H9 (cell line): ENCODE results near the gene DCLRE1B. TPM values are rescaled to one million over a fixed set of nuclear protein-coding genes. Genes with fewer than 3 reads are reported as not detected.

Experiments
- DNase-seq: peaks from one replicate; pipeline ENCODE4 v3.0.0-alpha.2; 2017
- H2AFZ ChIP-seq: one replicate; pipeline ENCODE4 v1.6.1; 2013; ENCODE audit warnings: mild to moderate bottlenecking, low read length, control low read depth, moderate library complexity
- H2AK5ac ChIP-seq: 2 replicates; pipeline ENCODE4 v1.6.1; 2013; ENCODE audit warnings: low read length, control low read depth, mixed read lengths; ENCODE audit not compliant: insufficient read length
- H2BK120ac ChIP-seq: one replicate; pipeline ENCODE4 v1.6.1; 2013; ENCODE audit warnings: low read depth, mild to moderate bottlenecking, low read length, control low read depth, inconsistent platforms; ENCODE audit not compliant: poor library complexity, severe bottlenecking
- H2BK12ac ChIP-seq: 2 replicates; pipeline ENCODE4 v1.6.1; 2013; ENCODE audit warnings: low read length, control low read depth, mixed read lengths, low read depth; ENCODE audit not compliant: insufficient read length
- H2BK15ac ChIP-seq: 2 replicates; pipeline ENCODE4 v1.6.1; 2013; ENCODE audit warnings: low read depth, low read length, control low read depth
- H2BK20ac ChIP-seq: one replicate; pipeline ENCODE4 v1.6.1; 2013; ENCODE audit warnings: low read depth, mild to moderate bottlenecking, low read length, control low read depth, inconsistent platforms; ENCODE audit not compliant: poor library complexity, severe bottlenecking
- H2BK5ac ChIP-seq: 2 replicates; pipeline ENCODE4 v1.6.1; 2013; ENCODE audit warnings: low read length, control low read depth, mixed read lengths; ENCODE audit not compliant: insufficient read length
- H3K14ac ChIP-seq: 2 replicates; pipeline ENCODE4 v1.6.1; 2013; ENCODE audit warnings: low read length, control low read depth; ENCODE audit not compliant: insufficient read depth
- H3K18ac ChIP-seq: 2 replicates; pipeline ENCODE4 v1.6.1; 2013; ENCODE audit warnings: low read depth, mild to moderate bottlenecking, mixed read lengths, low read length, control low read depth; ENCODE audit not compliant: insufficient read length
- H3K23ac ChIP-seq: 2 replicates; pipeline ENCODE4 v1.6.1; 2013; ENCODE audit warnings: low read length, control low read depth, mixed read lengths, low read depth; ENCODE audit not compliant: insufficient read length
- H3K23me2 ChIP-seq: 2 replicates; pipeline ENCODE4 v1.6.1; 2013; ENCODE audit warnings: low read depth, mild to moderate bottlenecking, mixed read lengths, low read length, control low read depth; ENCODE audit not compliant: insufficient read length, poor library complexity, severe bottlenecking
- H3K27ac ChIP-seq: 2 replicates; pipeline ENCODE4 v1.5.1; 2013; ENCODE audit warnings: low read length, control low read depth, mixed read lengths, low read depth; ENCODE audit not compliant: insufficient read length
- H3K27me3 ChIP-seq: 2 replicates; pipeline ENCODE4 v1.6.1; 2013; ENCODE audit warnings: low read length, control low read depth, inconsistent platforms; ENCODE audit not compliant: insufficient read depth
- H3K4ac ChIP-seq: 2 replicates; pipeline ENCODE4 v1.6.1; 2013; ENCODE audit warnings: low read depth, mild to moderate bottlenecking, control low read depth, inconsistent platforms, low read length, moderate library complexity
- H3K4me1 ChIP-seq: 2 replicates; pipeline ENCODE4 v1.6.1; 2013; ENCODE audit warnings: low read length, control low read depth, inconsistent platforms; ENCODE audit not compliant: insufficient read depth
- H3K4me2 ChIP-seq: 2 replicates; pipeline ENCODE4 v1.6.1; 2013; ENCODE audit warnings: low read length, control low read depth, mixed read lengths; ENCODE audit not compliant: insufficient read length, insufficient read depth
- H3K56ac ChIP-seq: 2 replicates; pipeline ENCODE4 v1.6.1; 2013; ENCODE audit warnings: low read depth, mild to moderate bottlenecking, mixed read lengths, low read length, control low read depth; ENCODE audit not compliant: insufficient read length
- H3K79me1 ChIP-seq: 2 replicates; pipeline ENCODE4 v1.6.1; 2013; ENCODE audit warnings: low read depth, mild to moderate bottlenecking, moderate library complexity, low read length, control low read depth, inconsistent platforms; ENCODE audit not compliant: insufficient read depth, poor library complexity, severe bottlenecking
- H3K79me2 ChIP-seq: 2 replicates; pipeline ENCODE4 v1.6.1; 2013; ENCODE audit warnings: low read length, control low read depth, inconsistent platforms; ENCODE audit not compliant: insufficient read depth
- H3K9ac ChIP-seq: 2 replicates; pipeline ENCODE4 v1.6.1; 2013; ENCODE audit warnings: low read length, control low read depth, mixed read lengths; ENCODE audit not compliant: insufficient read length; ENCODE audit errors: extremely low read depth
- H3K9me3 ChIP-seq: one replicate; pipeline ENCODE4 v1.6.1; 2013; ENCODE audit warnings: low read depth, low read length, inconsistent platforms; ENCODE audit not compliant: control insufficient read depth
- H3T11ph ChIP-seq: one replicate; pipeline ENCODE4 v1.6.1; 2013; ENCODE audit warnings: mild to moderate bottlenecking, low read length, control low read depth, inconsistent platforms
- H4K20me1 ChIP-seq: one replicate; pipeline ENCODE4 v1.6.1; 2013; ENCODE audit not compliant: control insufficient read depth, insufficient read length, insufficient read depth
- H4K5ac ChIP-seq: 2 replicates; pipeline ENCODE4 v1.6.1; 2013; ENCODE audit warnings: low read depth, mild to moderate bottlenecking, mixed read lengths, low read length, control low read depth; ENCODE audit not compliant: insufficient read length
- H4K8ac ChIP-seq: replicated peaks from 2 replicates; pipeline ENCODE4 v1.6.1; 2013; ENCODE audit warnings: low read length, control low read depth, mixed read lengths, low read depth; ENCODE audit not compliant: insufficient read length
- H4K91ac ChIP-seq: 2 replicates; pipeline ENCODE4 v1.6.1; 2013; ENCODE audit warnings: low read depth, mild to moderate bottlenecking, moderate library complexity, mixed read lengths, low read length, control low read depth; ENCODE audit not compliant: insufficient read length
- H3K27ac Mint-ChIP-seq, 3 experiments: 2 replicates in 2 of 3; 3 replicates in 1 of 3; pipeline ENCODE4 v1.8.0; 2020 to 2021; ENCODE audit warnings: mixed read lengths in 3 of 3, mild to moderate bottlenecking in 1 of 3, moderate library complexity in 1 of 3
- H3K27me3 Mint-ChIP-seq: 2 replicates; pipeline ENCODE4 v1.8.0; 2021; ENCODE audit warnings: low read depth, mild to moderate bottlenecking, moderate library complexity, mixed read lengths
- H3K36me3 Mint-ChIP-seq, 3 experiments: 2 replicates in 2 of 3; 3 replicates in 1 of 3; pipeline ENCODE4 v1.8.0; 2020 to 2021; ENCODE audit warnings: low read depth in 3 of 3, mixed read lengths in 3 of 3; ENCODE audit not compliant: insufficient read depth in 1 of 3
- H3K4me1 Mint-ChIP-seq, 2 experiments: 2 replicates each; pipeline ENCODE4 v1.8.0; 2020; ENCODE audit warnings: mixed read lengths in 2 of 2
- H3K4me3 Mint-ChIP-seq, 2 experiments: 2 replicates in 1 of 2; 3 replicates in 1 of 2; pipeline ENCODE4 v1.8.0; 2020 to 2021; ENCODE audit warnings: mild to moderate bottlenecking in 2 of 2, mixed read lengths in 2 of 2, moderate library complexity in 1 of 2
- H3K9me3 Mint-ChIP-seq, 2 experiments: 2 replicates in 1 of 2; 3 replicates in 1 of 2; pipeline ENCODE4 v1.8.0; 2020; ENCODE audit warnings: mild to moderate bottlenecking in 2 of 2, mixed read lengths in 2 of 2, moderate library complexity in 1 of 2
- WGBS: extraction: QIAGEN DNeasy Blood & Tissue Kit; methylation state at CpG from one replicate; pipeline ENCODE4 v1.1.7; 2013; ENCODE audit warnings: missing lambda C conversion rate, low lambda C conversion rate, mixed read lengths; ENCODE audit not compliant: insufficient read length; ENCODE audit errors: extremely low coverage; 5-methylcytosine and 5-hydroxymethylcytosine counted together
- total RNA-seq: library from RNA; stranded (reverse); gene quantifications from 2 replicates; pipeline ENCODE4 v1.2.1, GENCODE V29; 2021
- TF ChIP-seq, protein P1 (sequence below): fragments of 200-600 bp; sonication (generic); conservative IDR thresholded peaks from 3 replicates; pipeline ENCODE4 v1.8.0; 2021; ENCODE audit warnings: antibody characterized with exemption, mild to moderate bottlenecking

The DCLRE1B gene
- total RNA-seq, 1 experiment from 2014 or later, result 13.4 TPM

- no peak overlapping the region for H2BK5ac ChIP-seq
- no peaks in the 10 kb centered on the region for H3K27me3 Mint-ChIP-seq
- H2BK12ac ChIP-seq, result no peak overlapping the region
- no peaks in the 10 kb centered on the region for H3K79me1 ChIP-seq
- no peaks in the 10 kb centered on the region for H3K23me2 ChIP-seq
- H3K4me1 ChIP-seq, result no peaks in the 10 kb centered on the region
- H4K91ac ChIP-seq, result no peak overlapping the region
- H3K56ac ChIP-seq, result no peak overlapping the region
- TF ChIP-seq, protein P1, sequence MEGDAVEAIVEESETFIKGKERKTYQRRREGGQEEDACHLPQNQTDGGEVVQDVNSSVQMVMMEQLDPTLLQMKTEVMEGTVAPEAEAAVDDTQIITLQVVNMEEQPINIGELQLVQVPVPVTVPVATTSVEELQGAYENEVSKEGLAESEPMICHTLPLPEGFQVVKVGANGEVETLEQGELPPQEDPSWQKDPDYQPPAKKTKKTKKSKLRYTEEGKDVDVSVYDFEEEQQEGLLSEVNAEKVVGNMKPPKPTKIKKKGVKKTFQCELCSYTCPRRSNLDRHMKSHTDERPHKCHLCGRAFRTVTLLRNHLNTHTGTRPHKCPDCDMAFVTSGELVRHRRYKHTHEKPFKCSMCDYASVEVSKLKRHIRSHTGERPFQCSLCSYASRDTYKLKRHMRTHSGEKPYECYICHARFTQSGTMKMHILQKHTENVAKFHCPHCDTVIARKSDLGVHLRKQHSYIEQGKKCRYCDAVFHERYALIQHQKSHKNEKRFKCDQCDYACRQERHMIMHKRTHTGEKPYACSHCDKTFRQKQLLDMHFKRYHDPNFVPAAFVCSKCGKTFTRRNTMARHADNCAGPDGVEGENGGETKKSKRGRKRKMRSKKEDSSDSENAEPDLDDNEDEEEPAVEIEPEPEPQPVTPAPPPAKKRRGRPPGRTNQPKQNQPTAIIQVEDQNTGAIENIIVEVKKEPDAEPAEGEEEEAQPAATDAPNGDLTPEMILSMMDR, result no peak
- H4K20me1 ChIP-seq, result no peaks in the 10 kb centered on the region
- no peaks in the 10 kb centered on the region for H3K9me3 ChIP-seq
- H3K4me2 ChIP-seq, result no peak overlapping the region
- H3K4me3 Mint-ChIP-seq, result no peak overlapping the region
- H2BK15ac ChIP-seq, result no peak overlapping the region
- H3T11ph ChIP-seq, result no peak overlapping the region
- H3K4me1 Mint-ChIP-seq, result no peaks in the 10 kb centered on the region; a peak in 1 of 4 replicates
- H3K4ac ChIP-seq, result no peak overlapping the region
- H3K79me2 ChIP-seq, result no peaks in the 10 kb centered on the region
- H3K27ac Mint-ChIP-seq, result peak overlapping the region in 1 of 3 experiments; percentile 50; a peak in 2 of 7 replicates
- no peak overlapping the region for H2AFZ ChIP-seq
- H4K8ac ChIP-seq, result no peak overlapping the region
- H3K18ac ChIP-seq, result no peak overlapping the region
- no peak overlapping the region for H2AK5ac ChIP-seq
- WGBS, result no CpG with 5 or more reads among the region's 3 CpGs
- DNase-seq, result no peak
- no peak overlapping the region for H3K14ac ChIP-seq
- H2BK120ac ChIP-seq, result no peak overlapping the region
- H4K5ac ChIP-seq, result no peak overlapping the region
- H3K27ac ChIP-seq, result no peak overlapping the region
- H3K9me3 Mint-ChIP-seq, result no peaks in the 10 kb centered on the region
- no peak overlapping the region for H2BK20ac ChIP-seq
- no peak overlapping the region for H3K23ac ChIP-seq
- H3K9ac ChIP-seq, result no peak overlapping the region
- H3K36me3 Mint-ChIP-seq, result no peaks in the 10 kb centered on the region
- no peaks in the 10 kb centered on the region for H3K27me3 ChIP-seq
Measured at GRCh38 chr1:113859478-113860175, 45.5 kb upstream of the DCLRE1B start.
